Measurements from ENCODE around the gene RNF222.

RNF222 gene, protein sequence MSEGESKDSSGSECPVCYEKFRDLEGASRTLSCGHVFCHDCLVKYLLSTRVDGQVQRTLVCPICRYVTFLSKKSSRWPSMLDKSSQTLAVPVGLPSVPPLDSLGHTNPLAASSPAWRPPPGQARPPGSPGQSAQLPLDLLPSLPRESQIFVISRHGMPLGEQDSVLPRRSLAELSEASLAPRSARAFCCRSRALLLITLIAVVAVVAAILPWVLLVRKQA

DNA sequence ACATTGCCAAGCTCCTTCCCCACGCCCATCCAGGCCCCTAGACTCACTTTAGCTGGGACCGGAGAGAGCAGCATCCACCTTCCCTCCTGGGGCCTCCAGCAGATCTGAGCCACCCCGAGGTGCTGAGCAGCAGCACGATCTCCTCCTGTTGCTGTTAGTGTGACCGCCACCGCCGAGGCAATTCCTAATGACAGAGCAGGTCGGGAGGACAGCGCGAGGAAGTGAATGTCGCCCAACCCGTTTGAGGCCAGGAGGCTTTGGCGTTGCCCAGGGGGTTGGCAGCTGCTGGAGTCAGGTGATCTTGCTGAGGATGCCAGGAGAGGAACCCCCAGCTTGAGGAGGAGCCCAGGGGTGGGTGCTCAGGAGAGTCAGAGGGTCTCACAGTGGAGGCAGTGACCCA lies at the start of gene RNF222:
Gene RNF222, minus strand, starts transcription at position 192 of the 400 bp plus-strand sequence. CDS start 4,366 bp downstream, outside the sequence.
- in situ Hi-C loops (cut with HindIII; ENCODE audit: low sequenced_read_pairs), result no loop called here

DNA sequence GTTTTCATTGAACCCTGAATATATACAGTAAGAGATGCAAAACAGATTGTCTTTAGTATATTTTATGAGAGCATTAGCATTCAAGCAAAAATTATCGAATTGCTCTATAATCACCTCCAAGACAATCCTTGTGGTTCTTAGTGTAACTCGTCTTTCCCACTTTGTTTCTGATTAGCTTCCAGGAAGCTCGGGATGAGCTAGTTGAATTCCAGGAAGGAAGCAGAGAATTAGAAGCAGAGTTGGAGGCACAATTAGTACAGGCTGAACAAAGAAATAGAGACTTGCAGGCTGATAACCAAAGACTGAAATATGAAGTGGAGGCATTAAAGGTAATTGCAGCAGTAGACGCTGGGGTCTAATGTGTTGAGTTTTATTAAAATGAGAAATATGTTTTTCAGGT lies 47.9 kb upstream of the RNF222 start:
- in situ Hi-C loops (cut with HindIII; ENCODE audit: low sequenced_read_pairs), result loop anchor here (10.0 kb wide), 1 partner anchor 49 kb away; no protein-coding TSS in a partner anchor

DNA sequence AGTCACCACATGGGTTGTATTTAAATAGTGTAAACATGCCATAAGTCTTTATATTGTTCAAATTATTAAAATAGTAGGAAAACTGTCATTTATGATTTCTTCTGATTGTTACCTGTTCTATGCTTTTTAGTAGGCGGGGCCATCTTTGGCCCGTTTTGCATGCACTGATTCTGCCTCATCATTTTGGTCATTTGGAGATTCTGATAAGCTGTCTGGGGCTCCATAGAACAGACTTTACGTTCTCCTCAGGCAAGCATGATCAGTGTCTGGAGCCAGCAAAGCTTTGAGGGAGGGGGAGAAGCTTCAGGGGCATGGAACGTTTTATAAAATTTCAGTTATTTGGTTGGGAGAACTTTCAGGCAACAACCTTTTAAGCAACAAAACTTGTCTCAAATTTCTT lies 46.9 kb upstream of the RNF222 start:
- in situ Hi-C loops (cut with HindIII; ENCODE audit: low sequenced_read_pairs), result loop anchor here (10.0 kb wide), 1 partner anchor 50 kb away; no protein-coding TSS in a partner anchor

DNA sequence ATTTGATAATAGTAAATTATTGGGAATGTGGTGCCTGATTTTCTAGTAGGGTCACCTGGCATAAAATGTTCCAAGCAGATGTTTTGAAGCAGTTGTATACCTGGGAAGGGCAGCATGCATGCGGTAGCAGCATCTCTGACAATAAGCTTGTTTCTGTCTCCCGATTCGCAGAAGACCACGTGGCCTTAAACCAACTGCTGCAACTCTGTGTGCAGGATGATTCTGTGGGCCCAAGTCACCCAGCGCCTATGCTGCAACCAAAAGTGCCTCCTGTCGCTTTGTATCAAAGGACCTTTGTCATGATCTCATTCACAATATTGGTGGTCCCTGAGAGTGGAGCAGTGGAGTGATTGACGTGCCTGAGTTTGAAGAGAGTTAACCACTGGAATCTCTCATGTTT lies 46.1 kb upstream of the RNF222 start:
- in situ Hi-C loops (cut with HindIII; ENCODE audit: low sequenced_read_pairs), result loop anchor here (10.0 kb wide), 1 partner anchor 51 kb away; no protein-coding TSS in a partner anchor

DNA sequence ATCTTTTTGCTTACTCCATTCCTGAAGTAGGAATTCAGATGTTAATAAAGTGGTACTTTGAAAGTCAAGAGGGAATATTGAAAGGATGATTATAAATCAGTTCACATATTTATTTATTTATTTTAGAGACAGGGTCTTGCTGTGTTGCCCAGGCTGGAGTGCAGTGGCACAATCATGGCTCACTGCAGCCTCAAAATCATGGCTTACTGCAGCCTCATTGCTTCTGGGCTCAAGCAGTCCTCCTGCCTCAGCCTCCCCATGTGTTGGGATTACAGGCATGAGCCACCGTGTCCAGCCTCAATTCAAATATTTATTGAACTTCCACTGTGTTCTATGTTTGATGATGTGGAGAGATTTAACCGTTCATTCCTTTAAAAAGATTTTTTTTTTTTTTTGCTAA lies 44.7 kb upstream of the RNF222 start:
- in situ Hi-C loops (cut with HindIII; ENCODE audit: low sequenced_read_pairs), result loop anchor here (10.0 kb wide), 1 partner anchor 52 kb away; no protein-coding TSS in a partner anchor

DNA sequence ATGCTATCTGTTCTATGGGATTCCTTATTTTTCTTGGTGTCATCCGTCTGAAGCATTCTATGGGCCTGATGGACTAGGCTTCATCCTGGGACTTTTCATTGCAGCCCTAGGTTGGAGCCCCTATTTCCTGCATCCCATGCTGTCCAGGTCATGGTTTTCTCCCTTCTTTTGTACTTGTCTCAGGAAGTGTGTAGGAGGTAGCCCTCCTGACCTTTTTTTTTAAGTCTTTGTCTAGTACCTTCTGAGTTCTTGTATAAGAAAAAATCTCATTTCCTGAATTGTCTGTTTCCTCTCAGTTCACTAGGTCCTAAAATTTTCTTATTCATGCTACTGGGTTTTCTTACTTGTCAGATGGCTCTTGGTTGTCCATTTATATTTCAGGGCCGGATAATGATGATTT lies 44.1 kb upstream of the RNF222 start:
- in situ Hi-C loops (cut with HindIII; ENCODE audit: low sequenced_read_pairs), result loop anchor here (10.0 kb wide), 1 partner anchor 53 kb away; no protein-coding TSS in a partner anchor

DNA sequence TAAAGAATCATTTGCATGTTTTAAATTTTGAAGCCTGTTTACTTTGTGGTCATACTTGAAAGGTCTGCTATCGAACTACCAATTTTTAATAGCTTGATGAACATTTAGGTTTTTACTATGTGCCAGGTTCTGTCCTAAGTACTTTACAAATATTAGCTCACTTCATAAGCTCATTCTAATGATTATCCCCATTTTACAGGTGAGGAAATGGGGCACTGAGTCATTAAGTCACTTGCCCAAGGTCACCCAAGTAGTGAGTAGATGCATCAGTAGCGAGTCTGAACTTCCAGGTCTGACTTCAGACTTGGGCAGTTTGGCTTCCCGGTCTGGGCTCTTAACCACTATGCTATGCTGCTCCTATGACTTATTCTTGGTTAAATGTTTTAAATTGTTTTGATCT lies 42.1 kb upstream of the RNF222 start:
- in situ Hi-C loops (cut with HindIII; ENCODE audit: low sequenced_read_pairs), result loop anchor here (10.0 kb wide), 1 partner anchor 55 kb away; no protein-coding TSS in a partner anchor

DNA sequence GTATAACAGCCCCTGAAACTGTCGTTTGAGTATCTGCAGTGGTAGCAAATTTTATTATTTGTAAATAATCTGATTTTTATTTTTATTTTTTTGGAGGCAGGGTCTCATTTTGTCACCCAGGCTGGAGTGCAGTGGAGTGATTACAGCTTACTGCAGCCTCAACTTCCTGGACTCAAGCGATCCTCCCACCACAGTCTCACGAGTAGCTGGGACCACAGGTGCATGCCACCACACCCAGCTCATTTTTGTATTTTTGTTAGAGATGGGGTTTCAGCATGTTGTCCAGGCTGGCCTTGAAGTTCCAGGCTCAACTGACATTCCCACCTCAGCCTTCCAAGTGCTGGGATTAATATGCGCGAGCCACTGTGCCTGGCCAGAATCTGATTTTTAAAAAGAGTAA lies 40.8 kb upstream of the RNF222 start:
- in situ Hi-C loops (cut with HindIII; ENCODE audit: low sequenced_read_pairs), result no loop called here

DNA sequence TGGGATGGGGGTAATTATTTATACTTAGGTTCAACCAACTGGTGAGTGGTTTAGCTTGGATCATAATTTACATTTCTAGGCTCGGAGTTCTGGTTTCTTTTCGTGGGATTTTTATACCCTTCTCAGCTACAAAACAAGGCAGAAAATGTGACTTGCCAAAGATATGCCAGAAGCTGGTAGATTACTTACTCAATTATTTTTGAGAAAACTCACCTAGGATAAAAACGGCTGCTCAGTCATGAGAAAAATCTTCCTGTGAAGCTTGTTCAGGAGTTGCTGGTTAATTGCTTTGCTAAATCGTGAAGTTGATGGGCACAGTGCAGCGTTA lies 39.2 kb upstream of the RNF222 start:
- in situ Hi-C loops (cut with HindIII; ENCODE audit: low sequenced_read_pairs), result no loop called here

DNA sequence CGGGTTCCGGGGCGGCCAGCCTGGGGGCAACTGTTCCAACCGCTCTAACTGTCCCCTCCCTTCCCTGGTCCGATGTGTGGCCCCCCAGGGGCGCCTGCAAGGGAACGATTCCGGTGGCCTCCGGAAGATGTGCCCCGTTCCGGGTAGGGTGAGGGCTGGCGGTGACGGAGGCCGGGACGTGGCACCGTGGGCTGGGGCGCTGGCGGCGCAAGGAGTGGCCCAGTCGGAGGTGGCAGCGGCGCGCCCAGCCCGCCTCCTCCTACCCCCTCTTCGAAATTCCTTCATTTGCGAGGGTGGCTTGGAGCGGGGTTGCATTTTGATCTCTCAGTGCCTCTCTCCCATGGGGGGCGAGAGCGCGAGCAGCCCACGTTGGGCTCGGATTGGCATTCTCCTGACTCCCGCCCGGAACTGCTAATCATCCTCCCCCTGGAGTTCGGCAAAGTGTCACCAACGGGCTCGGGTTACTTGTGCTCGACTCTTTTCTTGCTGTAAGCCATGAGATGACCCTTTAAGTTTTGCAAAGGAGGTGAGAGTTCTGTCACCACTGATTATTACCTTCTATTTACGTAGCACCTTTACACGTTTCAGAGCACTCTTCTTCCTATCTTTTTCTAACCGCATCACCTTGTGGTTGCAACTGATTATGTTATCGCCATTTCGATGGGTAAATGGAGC lies 38.7 kb upstream of the RNF222 start:
- in situ Hi-C loops (cut with HindIII; ENCODE audit: low sequenced_read_pairs), result no loop called here

DNA sequence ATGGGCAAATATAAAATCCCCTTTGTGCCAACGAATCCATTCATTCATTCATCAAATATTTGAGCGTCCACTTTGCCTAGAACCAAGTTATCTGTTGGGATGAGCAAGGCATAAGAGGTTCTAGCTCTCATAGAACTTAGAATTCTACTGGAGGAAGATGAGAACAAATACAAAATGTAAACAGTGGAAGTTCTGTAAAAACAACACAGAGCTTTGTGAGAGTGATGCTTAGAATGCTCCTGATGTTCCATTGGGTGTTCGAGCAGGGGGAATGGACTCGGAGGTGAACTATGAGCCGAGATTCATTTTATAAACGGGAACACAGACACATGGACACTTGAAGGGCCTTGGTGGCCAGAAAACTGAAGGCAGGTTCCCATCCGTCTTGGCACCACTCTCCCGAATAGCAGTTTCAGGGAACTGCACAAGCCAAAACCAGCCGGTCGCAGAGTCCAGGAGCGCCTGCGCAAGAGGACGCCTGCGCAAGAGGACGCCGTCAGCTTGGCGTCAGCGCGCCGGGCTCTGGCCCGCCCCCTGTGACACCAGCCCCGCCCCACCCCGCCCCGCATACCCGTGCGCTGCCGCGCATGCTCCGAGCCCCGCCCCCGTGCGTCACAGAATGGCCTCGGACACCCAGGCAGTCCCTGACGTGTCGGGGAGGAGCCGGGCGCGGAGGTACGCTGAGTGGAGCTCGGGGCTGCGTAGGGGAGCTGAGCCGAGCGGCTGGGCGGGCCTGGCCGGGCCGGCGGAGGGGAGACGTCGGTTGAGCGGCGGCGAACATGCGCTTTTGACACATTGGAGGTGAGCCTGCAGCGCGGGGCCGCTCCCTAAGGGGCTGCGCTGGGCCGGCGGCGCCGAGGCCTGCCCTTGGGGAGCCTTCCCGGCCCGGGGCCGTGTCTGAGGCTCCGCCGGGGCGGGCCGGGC lies 37.9 kb upstream of the RNF222 start, which contains the start of gene NDEL1:
Gene NDEL1, plus strand, starts transcription at position 640 of the 924 bp plus-strand sequence. CDS start 8,388 bp downstream, outside the sequence.
- in situ Hi-C loops (cut with HindIII; ENCODE audit: low sequenced_read_pairs), result no loop called here

DNA sequence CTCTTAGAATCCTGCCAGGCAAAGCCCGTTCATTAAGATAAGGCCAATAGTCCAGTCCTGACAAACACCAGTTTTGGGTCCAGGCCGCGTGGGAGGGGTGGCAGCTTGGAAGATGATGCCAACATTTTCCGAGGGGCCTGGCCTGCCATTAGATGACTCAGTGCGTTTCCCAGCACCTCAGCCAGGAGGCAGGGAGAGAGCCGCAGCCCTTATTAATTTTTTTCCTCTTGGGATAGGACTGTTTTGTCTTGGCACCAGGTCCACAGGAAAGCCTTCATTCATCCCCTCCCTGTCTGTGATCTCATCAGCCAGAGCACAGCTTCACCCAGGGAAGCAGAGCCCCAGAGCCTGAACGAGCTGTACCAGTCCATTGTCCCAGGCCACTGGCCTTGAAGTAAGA lies 33.3 kb upstream of the RNF222 start:
- in situ Hi-C loops (cut with HindIII; ENCODE audit: low sequenced_read_pairs), result no loop called here

DNA sequence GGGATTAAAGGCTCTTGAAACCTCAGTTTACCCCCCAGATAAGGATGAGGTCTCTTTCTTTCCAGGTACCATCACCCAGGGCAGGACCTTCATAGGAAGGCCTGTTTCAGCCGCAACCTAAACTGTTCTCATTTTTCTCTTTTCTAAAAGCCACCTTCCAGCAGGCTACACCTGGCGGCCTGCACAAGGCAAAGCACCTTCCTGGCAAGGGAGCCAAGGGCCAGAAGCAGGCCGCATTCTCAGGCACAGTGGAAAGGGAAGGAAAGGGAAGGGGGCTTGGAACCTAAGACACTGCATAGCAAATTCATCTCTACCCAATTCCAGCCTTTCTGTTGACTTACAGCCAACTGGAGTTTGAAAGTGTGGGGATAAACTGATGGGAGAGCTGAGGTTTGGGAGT lies 29.2 kb upstream of the RNF222 start:
- in situ Hi-C loops (cut with HindIII; ENCODE audit: low sequenced_read_pairs), result no loop called here

DNA sequence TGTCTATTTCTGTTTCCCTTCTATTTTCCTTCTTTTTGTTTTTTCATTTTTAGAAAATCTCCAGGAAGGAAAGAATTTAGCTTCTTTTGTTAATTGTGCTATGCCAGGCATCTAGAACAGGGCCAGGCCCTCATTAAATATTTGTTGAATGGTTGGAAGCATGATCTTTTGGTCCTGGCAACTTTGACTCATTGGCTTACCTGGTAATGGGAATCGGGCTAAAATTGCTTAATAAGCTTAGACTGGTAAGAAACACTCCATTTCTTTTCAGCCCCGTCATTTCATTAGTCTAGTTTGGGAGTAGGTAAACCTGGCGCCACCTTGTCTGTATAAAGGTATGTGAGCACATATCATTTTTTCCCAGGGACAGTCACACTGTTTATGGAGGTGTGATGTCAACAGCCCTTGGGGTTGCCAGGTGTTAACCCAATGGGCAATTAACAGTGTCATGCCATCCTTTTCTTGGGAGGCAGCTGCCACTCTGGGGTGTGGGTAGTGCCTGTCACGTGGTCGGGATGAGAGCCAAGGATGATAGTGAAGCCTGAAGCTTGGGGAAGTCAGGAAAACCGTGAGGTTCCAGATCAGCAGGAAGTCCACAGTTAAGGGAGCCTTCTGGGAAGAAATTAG lies 28.6 kb upstream of the RNF222 start:
- in situ Hi-C loops (cut with HindIII; ENCODE audit: low sequenced_read_pairs), result no loop called here

DNA sequence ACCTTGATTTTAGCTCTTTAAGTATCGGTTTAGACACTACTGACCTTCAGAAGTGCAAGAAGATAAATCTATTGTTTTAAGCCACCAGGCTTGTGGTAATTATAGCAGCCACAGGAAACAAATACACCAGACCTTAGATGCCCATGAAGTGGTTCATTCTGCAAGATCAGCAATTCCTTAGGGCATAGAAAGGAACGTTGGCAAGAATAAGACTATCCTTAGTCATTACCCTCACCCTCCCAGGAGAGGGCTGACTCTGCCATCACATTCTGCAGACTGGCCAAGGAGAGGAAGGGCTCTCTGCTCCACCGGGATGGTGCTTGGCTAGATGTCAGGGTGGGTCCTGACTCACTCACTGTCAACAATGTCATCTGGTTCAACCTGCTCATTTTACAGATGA lies 23.9 kb upstream of the RNF222 start:
- in situ Hi-C loops (cut with HindIII; ENCODE audit: low sequenced_read_pairs), result no loop called here

DNA sequence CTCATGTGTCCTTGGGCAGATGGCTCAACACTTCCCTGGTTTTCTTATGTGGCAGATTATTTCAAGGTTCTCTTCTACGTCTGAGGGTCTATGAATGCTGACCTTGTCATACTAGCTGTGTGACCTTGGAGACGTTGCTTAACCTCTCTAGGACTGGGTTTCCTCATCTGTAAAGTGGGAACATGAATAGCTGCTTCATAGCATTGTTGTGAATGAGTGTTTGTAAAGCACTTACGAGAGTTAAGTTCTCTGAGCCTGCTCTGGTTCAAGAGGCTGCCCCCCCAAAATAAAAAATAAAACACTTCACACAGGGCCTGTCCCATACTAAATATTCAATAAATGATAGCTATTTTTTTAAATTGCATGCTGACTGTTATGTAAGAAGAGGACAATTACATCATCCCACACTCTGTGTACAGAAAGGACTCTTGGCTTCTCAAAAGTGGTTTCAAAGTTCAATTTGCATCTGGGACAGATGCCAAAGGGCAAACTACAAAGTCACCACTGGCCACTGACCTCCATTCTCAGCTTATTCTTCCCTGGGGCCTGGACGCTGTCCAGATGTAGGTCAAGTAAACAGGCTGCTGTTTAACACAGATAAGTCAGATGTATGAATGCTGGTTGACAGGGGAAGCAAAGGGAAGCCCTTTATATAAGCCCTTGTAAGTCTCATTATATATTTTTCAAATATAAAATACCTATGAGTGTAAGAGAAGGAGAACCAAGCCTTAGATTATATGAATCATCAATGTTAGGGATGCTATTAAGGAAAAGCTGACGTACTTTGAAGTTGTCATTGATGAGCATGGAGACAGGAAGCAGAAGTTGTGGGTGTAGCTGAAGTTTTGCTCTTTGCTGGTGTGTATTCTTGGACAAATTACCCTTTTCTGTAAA lies 22.7 kb upstream of the RNF222 start:
- in situ Hi-C loops (cut with HindIII; ENCODE audit: low sequenced_read_pairs), result no loop called here

DNA sequence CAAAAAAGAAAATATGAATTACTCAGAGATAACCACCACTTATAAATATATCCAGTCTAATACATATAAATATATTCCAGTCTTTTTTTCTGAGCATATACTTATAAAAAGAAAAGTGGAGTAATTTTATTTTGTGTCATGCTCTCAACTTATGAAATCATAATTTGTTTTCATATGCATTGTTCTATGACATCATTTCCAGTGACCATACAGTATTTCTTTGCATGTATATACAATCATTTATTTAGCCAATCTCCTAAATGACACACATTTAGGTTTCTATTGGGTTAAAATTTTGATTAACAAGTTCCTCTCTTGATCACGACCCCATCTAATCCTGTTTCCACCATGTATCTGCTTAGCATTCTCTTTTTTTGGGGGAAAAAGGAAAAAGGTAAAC lies 21.7 kb upstream of the RNF222 start:
- in situ Hi-C loops (cut with HindIII; ENCODE audit: low sequenced_read_pairs), result no loop called here

DNA sequence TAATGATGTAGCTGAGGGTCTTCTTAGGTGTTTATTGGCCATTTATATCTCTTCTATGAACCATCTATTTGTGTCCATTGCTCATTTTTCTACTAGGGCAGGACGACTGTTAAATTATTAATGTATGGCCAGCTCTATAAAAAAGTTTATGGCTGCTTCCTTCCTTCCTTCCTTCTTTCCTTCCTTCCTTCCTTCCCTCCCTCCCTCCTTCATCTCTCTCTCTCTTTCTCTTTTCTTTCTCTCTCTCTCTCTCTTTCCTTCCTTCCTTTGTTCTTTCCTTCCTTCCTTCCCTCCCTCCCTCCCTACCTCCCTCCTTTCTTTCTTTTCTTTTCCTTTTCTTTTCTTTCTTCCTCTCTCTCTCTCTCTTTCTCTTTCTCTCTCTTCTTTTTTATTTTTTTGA lies 20.8 kb upstream of the RNF222 start:
- in situ Hi-C loops (cut with HindIII; ENCODE audit: low sequenced_read_pairs), result no loop called here

DNA sequence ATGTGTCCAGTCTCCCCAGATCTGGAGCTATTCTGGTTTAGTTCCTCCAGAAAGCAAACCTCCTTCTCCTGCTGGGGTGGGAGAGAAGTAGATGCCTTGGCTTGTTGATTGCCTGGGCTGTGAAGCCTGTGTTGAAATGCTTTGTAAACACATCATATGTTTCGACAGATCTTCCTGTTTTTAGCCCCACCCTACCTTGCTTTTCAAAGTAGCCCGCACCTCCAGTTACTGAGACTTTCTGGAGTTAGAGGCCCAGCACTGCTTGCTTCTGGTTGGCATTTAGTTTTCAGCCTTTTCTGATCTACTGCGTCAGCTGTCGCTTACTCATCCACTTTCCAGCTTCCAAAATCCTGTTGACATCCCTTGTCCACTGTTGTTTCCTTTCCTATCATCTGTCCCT lies 20.2 kb upstream of the RNF222 start:
- in situ Hi-C loops (cut with HindIII; ENCODE audit: low sequenced_read_pairs), result no loop called here

DNA sequence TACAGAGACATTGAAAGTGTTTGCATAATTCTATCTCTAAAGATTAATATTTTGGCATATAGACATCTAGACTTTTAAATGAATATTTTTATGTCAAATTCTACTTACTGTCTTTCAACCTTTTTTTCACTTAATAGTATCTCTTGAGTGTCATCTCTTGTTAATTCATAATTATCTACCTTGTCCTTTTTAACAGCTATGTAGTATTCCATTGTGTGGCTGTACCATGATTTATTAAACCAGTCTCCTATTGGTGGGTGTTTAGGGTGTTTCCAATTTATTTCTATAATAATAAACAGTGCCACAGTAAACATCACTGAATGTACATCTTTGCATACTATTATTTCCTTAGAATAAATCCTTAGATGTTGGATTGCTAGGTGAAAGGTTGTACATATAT lies 16.3 kb upstream of the RNF222 start:
- in situ Hi-C loops (cut with HindIII; ENCODE audit: low sequenced_read_pairs), result no loop called here

Data from endothelial cell of hepatic sinusoid (primary cell).